Fibroblast of villous mesenchyme (primary cell): ENCODE results near the gene PPARA. TPM values are rescaled to one million over a fixed set of nuclear protein-coding genes. Genes with fewer than 3 reads are reported as not detected.

Experiments used
- DNase-seq: peaks from one replicate; pipeline ENCODE4 v3.0.0-alpha.2; 2010; ENCODE audit warnings: low read depth
- H3K4me3 ChIP-seq: 2 replicates; pipeline ENCODE4 v1.5.1; 2011; ENCODE audit warnings: low read depth, mild to moderate bottlenecking, low read length
- total RNA-seq: library from RNA; depleted of rRNA; stranded (reverse); fragments of >200 nt; gene quantifications from 2 replicates; pipeline ENCODE4 v1.2.3, GENCODE V29; 2012
- TF ChIP-seq, protein P1 (sequence below): IDR thresholded peaks from 2 replicates; pipeline ENCODE4 v1.5.1; 2012; ENCODE audit warnings: low read depth, mild to moderate bottlenecking, low read length; ENCODE audit not compliant: insufficient read depth

PPARA gene
- total RNA-seq, 1 donor = 14.2 TPM

DNA sequence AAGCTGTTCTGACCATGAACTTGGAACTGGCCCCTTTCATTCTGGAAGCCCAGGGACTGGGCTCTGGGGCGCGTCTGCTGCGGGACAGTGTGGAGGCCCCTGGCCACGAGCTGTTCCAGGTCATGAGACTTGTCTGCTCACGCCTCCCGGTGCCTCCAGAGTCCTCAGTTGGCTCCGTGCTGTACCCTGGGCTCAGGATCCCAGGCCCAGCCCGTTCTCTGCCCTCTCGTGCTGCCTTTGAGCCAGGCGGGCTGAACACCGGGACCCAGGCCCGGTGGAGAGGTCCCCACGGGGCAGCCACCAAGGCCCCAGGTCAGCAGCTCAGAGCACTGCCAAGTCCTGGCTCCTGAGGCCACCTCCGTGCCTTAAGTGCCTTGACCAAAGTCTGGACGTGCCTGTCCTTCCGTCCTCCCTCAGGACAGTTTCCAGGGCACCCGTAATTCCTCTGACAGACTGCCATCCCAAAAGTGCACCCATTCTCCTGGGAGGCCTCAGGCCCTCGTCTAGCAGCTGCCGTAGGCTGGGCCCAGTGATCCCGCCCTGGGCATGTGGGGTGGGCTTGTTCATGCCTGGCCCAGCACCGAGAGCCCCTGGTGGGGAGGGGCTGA, 36.3 kb upstream of the PPARA start:
- TF ChIP-seq, protein P1, sequence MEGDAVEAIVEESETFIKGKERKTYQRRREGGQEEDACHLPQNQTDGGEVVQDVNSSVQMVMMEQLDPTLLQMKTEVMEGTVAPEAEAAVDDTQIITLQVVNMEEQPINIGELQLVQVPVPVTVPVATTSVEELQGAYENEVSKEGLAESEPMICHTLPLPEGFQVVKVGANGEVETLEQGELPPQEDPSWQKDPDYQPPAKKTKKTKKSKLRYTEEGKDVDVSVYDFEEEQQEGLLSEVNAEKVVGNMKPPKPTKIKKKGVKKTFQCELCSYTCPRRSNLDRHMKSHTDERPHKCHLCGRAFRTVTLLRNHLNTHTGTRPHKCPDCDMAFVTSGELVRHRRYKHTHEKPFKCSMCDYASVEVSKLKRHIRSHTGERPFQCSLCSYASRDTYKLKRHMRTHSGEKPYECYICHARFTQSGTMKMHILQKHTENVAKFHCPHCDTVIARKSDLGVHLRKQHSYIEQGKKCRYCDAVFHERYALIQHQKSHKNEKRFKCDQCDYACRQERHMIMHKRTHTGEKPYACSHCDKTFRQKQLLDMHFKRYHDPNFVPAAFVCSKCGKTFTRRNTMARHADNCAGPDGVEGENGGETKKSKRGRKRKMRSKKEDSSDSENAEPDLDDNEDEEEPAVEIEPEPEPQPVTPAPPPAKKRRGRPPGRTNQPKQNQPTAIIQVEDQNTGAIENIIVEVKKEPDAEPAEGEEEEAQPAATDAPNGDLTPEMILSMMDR = no peak
- no peak for DNase-seq
- H3K4me3 ChIP-seq = no peak overlapping the region

DNA sequence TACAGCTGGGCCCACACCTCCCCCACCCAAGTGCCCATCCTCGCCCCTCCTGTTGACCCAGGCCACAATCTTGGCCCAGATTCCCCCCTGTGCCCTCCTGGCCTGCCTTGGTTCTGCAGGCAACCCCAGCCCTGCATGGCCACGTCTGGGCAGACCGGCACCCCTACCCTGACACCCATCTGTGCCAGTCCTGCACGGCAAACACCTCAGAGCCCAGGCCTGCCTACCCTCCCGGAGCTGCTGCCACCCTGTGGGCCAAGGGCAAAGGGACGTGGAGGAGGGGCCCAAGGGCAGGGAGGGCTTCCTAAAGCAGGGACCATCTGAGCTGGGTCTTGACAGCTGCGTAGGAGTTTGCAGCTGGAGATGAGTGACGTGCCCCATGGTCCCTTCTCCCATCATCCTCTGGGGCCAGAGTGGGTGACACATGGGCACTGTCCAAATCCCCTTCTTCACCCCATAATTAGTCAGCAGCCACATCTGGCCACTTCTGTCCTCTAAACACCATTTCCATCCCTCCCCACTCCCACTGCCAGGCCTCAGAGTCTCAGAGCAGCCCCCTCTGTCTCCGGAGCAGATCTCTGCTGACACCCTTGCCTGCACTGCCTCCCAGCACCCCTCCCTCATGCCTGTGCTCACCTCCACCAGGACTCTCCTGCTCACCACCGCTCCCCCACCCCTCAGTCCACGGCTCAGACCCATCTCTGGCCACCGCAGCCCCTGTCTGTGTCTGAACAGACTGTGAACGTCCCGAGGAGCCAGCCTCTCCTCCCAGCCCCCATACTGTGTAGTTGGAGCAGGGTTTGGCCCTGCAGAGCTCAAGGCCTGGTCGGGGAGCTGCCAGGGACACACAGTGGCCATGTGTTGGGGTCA, 35.6 kb upstream of the PPARA start:
- no peak overlapping the region for H3K4me3 ChIP-seq
- TF ChIP-seq, protein P1 = peak; percentile 10
- DNase-seq = no peak

DNA sequence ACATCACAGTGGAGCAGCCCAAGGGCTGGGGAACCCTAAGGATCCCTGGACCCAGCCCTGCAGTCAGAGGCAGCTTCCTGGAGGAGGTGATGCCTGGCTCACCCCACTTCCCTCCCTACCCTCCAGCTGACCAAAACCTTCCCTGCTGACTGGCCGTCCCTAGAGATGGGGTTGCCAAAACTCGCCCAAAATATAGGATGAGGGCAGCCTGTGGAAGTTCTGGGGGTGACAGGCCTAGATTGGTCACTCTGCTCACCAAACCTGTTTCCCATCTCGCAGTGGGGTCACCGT, 35.0 kb upstream of the PPARA start:
- DNase-seq = no peak
- TF ChIP-seq, protein P1 = no peak
- no peak overlapping the region for H3K4me3 ChIP-seq

DNA sequence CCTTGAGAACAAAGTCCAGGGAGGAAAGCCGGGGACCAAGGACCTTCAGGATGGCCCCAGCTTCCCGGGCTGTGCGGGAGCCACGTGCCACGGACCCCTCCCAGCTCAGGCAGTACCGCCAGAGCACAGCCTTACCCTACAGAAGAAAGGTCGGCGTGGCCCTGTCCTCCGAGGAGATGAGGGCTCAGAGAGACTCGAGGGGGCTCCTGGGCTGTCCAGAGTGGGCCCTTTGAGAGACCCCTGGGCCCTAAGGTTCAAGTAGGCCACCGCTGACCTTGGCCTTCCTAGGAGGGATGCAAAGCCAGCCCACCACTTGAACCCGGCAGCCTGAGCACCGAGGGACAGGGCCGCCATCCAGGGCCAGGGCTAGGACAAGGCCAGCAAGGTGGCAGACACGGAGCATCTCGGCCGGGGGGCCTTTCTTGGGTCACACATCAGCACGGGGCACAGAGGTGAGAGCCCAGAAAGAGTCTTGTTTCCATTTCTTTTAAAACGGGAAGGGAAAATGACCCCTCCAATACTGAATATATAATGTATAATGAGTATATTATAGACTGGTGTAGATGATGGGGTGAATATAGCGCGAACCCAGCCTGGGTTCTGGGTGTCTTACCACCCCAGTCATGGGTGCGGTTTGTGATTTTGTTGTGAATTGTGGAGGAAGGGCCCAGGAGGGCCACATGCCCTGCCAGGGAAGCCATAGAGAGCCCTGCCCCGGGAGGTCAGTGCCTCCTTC, 34.4 kb upstream of the PPARA start:
- no peak overlapping the region for H3K4me3 ChIP-seq
- DNase-seq = no peak
- TF ChIP-seq, protein P1 = no peak

DNA sequence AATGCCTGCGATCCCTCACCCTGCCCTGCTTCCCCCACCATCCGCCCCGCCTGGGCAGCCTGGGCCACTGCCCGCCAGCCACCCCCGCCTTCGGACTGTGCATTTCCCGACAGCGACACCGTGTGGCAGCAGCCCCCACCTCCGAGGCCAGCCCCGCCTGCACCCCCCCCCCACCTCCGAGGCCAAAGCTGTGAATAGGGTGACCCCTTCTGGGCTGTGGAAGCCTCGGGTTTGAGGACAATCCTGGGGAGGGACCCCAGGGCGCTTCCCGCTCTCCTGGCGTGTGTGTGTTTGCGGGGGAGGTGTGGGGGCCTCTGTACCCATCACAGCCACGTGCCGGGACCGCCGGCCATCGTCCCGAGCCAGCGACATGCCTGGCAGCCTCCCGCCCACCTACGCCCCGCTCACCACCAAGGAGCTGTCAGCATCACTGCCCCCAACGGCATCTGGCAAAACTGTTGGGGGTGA, 33.8 kb upstream of the PPARA start:
- TF ChIP-seq, protein P1 = peak; percentile 75
- H3K4me3 ChIP-seq = no peak overlapping the region
- peak; percentile 89 for DNase-seq

DNA sequence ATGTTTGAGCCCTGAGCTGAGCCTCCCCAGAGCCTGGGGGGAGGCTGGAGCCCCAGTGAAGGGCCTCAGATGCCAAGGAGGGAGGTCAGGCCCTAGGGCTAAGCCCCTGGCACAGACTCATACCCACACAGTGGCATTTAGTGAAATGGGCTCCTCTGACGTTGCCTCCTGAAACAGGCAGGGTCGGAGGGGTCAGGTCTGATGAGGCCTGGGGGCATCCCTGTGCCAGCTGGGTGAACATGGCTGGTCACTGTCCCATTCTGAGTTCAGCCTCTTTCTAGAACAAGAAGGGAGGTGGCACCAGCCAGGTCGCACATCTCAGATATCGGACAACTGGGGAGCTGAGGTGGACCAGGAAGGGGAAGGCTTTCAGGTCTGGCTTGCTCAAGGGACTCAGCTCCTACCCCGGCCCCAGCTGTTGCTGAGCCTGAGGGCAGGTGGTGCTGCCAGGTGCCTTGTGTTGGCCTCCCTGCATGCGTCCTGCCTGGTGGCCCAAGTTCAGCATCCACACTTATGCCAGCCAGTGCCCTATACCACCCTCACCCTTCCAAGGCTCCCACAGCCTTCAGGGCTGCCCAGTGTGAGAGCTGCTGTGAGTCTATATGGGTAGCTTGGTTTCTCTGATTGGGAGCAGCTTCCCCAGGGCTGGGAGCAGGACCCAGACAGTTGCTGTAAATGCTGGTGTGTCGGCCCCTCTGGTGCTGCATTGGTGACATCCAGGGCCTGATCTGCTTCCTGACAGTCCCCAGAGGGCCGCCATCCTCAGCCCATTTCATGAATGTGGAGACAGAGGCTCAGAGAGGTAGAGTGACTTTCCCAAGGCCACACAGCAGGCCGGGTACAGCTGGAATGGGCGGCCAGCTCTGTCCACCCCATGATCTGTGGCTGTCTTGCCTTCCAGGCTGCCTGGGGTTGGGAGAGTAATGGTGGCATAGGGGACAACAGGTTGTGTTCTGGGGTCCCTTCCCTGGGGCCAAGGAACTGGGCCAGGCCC, 32.8 kb upstream of the PPARA start:
- H3K4me3 ChIP-seq = no peak overlapping the region
- TF ChIP-seq, protein P1 = no peak
- DNase-seq = no peak
